Measurements from ENCODE around the gene NUP93. TPM values are rescaled to one million over a fixed set of nuclear protein-coding genes. Genes with fewer than 3 reads are reported as not detected.

NUP93 gene
- total and polyA plus RNA-seq, 9 of the 15 experiments (the other 6 are each of a cell fraction or from before 2014, with no cell fraction given) = 92.0 to 162 (median 121) TPM

GRCh38 chr16:56848029-56848936 lies 118.4 kb downstream of the NUP93 start (continued):
- TF ChIP-seq PHF20 (IDR thresholded peaks at IDR 0.05; ENCODE audit: partially characterized antibody) (no peak), NR2C2 (CRISPR knock-in tag; IDR thresholded peaks at IDR 0.05) (no peak), NR2C2 (tag; IDR thresholded peaks at IDR 0.05) (peak; percentile 43; the same call in 1 of the 2 replicates), EWSR1 (IDR thresholded peaks at IDR 0.05; ENCODE audit: borderline replicate concordance, low read depth, partially characterized antibody) (no peak), ZBTB49 (CRISPR knock-in tag; IDR thresholded peaks at IDR 0.05; ENCODE audit: borderline replicate concordance) (no peak), FOXM1 (IDR thresholded peaks at IDR 0.05; ENCODE audit: low read depth) (no peak), FOXM1 (CRISPR knock-in tag; IDR thresholded peaks at IDR 0.05; ENCODE audit: low read depth) (no peak), RHOXF2B (CRISPR knock-in tag; conservative IDR thresholded peaks at IDR 0.05) (no peak), ZNF584 (CRISPR knock-in tag; IDR thresholded peaks at IDR 0.05; ENCODE audit: low read depth) (no peak), RFX1 (IDR thresholded peaks at IDR 0.05) (no peak), PBX2 (CRISPR knock-in tag; IDR thresholded peaks at IDR 0.05; ENCODE audit: low read depth) (no peak), PBX2 (tag; conservative IDR thresholded peaks at IDR 0.05; ENCODE audit: low read depth) (peak; percentile 55), ZNF764 (CRISPR knock-in tag; IDR thresholded peaks at IDR 0.05; ENCODE audit: low read depth) (no peak), CHD4 (IDR thresholded peaks at IDR 0.05; ENCODE audit: insufficient read depth, insufficient replicate concordance, low read depth, low read length, poor library complexity, severe bottlenecking) (no peak), E2F8 (IDR thresholded peaks at IDR 0.05; ENCODE audit: low read depth, partially characterized antibody) (no peak), POLR2B (IDR thresholded peaks at IDR 0.05; ENCODE audit: low read depth, partially characterized antibody) (no peak), CHCHD3 (CRISPR knock-in tag; IDR thresholded peaks at IDR 0.05) (no peak), KDM5B (IDR thresholded peaks at IDR 0.05; ENCODE audit: insufficient replicate concordance, low read depth, low read length) (no peak), MAFK (IDR thresholded peaks at IDR 0.05; ENCODE audit: low read length) (peak; percentile 55), HNRNPLL (IDR thresholded peaks at IDR 0.05; ENCODE audit: low read depth, low read length, poor library complexity, severe bottlenecking) (no peak)

Data from K562 (cell line).